Muscle of leg (tissue), 11 donors: ENCODE results near the gene SLC28A1. TPM values are rescaled to one million over a fixed set of nuclear protein-coding genes. Genes with fewer than 3 reads are reported as not detected.
A peak's percentile ranks its signal among the peaks of the same experiment; 100 is the strongest.
"Not testable (repeated sequence)": the region's sequence is repeated elsewhere in the genome, so short reads cannot be mapped to it uniquely, and the experiment has no call there.

Experiments
- DNase-seq: peaks from one replicate; pipeline ENCODE4 v3.0.0; 2013
- H3K27ac ChIP-seq: one replicate; pipeline ENCODE4 v1.5.1; 2013; ENCODE audit warnings: mild to moderate bottlenecking, low read length, control low read depth
- H3K27me3 ChIP-seq: one replicate; pipeline ENCODE4 v1.6.1; 2013; ENCODE audit warnings: low read length; ENCODE audit not compliant: control insufficient read depth, insufficient read depth
- H3K36me3 ChIP-seq: one replicate; pipeline ENCODE4 v1.6.1; 2013; ENCODE audit warnings: low read length; ENCODE audit not compliant: control insufficient read depth, insufficient read depth
- H3K4me1 ChIP-seq: one replicate; pipeline ENCODE4 v1.6.1; 2013; ENCODE audit warnings: low read length; ENCODE audit not compliant: control insufficient read depth, insufficient read depth
- H3K4me3 ChIP-seq: one replicate; pipeline ENCODE4 v1.5.1; 2013; ENCODE audit warnings: low read length, control low read depth
- H3K9me3 ChIP-seq: replicated peaks from 2 replicates; pipeline ENCODE4 v1.6.1; 2013; ENCODE audit warnings: low read depth, low read length; ENCODE audit not compliant: control insufficient read depth
- WGBS: methylation state at CpG from one replicate; pipeline ENCODE4 v1.1.5; 2013; ENCODE audit warnings: missing lambda C conversion rate; ENCODE audit not compliant: insufficient coverage; 5-methylcytosine and 5-hydroxymethylcytosine counted together
- polyA plus RNA-seq, 8 donors: library from polyadenylated mRNA; unstranded; fragments of 120-200 nt; gene quantifications; one replicate each; pipeline versions ENCODE4 v1.2.1 to v1.2.3, GENCODE V29; 2013; ENCODE audit warnings: inconsistent platforms in 1 of 8, low replicate concordance in 1 of 8; ENCODE audit not compliant: insufficient read length in 8 of 8, insufficient read depth in 1 of 8
- total RNA-seq: library from RNA; stranded (reverse); fragments of 120-200 nt; gene quantifications from one replicate; pipeline ENCODE4 v1.2.4, GENCODE V29; 2013

The SLC28A1 gene
- total and polyA plus RNA-seq, 9 donors: 0.25 to 1.5 (median 0.36) TPM

GRCh38 chr15:84845631-84846030 is 38.8 kb upstream of the SLC28A1 start:
- 58% methylated on average over 2 of the region's 7 CpGs for WGBS
- not testable (repeated sequence) for DNase-seq, H3K27ac ChIP-seq

GRCh38 chr15:84846269-84846668 is 38.2 kb upstream of the SLC28A1 start:
- Histone ChIP-seq H3K27ac (no peak overlapping the region), H3K36me3 (peaks cover 20% of the 10 kb centered on the region), H3K4me1 (peaks cover 13% of the 10 kb centered on the region), H3K4me3 (no peak overlapping the region), H3K9me3 (peaks cover 16% of the 10 kb centered on the region), H3K27me3 (no peaks in the 10 kb centered on the region)
- DNase-seq: no peak
- no CpG with 5 or more reads among the region's 1 CpG for WGBS

More at GRCh38 chr15:84845631-84846030, 38.8 kb upstream of the SLC28A1 start:
- H3K27me3 ChIP-seq, H3K4me3 ChIP-seq: not testable (repeated sequence)
- Histone ChIP-seq H3K4me1 (peaks cover 18% of the 10 kb centered on the region), H3K36me3 (peaks cover 22% of the 10 kb centered on the region), H3K9me3 (peaks cover 16% of the 10 kb centered on the region)

DNA sequence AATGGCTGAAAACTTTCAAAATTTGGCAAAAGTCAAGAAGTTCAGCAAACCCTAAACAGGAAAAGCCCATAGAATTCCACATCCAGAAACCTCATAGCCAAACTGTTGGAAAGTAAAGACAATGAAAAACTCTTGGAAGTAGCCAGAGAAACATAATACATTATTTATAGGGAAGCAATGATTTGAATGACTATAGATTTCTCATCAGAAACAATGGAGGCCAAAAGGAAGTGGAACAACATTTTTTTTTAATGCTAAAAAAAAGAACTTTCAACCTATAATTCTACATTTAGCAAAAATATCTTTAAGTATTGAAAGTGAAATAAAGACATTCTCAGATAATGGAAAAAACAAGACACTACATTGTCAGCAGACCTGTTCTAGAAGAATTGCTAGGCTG is 37.1 kb upstream of the SLC28A1 start:
- no peak for DNase-seq
- Histone ChIP-seq H3K9me3 (peaks cover 16% of the 10 kb centered on the region), H3K4me3 (no peak overlapping the region), H3K27me3 (no peaks in the 10 kb centered on the region), H3K4me1 (peaks cover 8% of the 10 kb centered on the region), H3K27ac (no peak overlapping the region), H3K36me3 (peaks cover 18% of the 10 kb centered on the region)

GRCh38 chr15:84852212-84852611 is 32.2 kb upstream of the SLC28A1 start:
- DNase-seq: no peak
- no peak overlapping the region for H3K27ac ChIP-seq
- peaks cover 7% of the 10 kb centered on the region for H3K4me1 ChIP-seq
- H3K4me3 ChIP-seq: no peak overlapping the region
- H3K9me3 ChIP-seq: peaks cover 2% of the 10 kb centered on the region
- WGBS: no CpG with 5 or more reads among the region's 5 CpGs
- no peaks in the 10 kb centered on the region for H3K27me3 ChIP-seq
- peaks cover 26% of the 10 kb centered on the region for H3K36me3 ChIP-seq

GRCh38 chr15:84855136-84855535 is 29.3 kb upstream of the SLC28A1 start:
- peaks cover 7% of the 10 kb centered on the region for H3K4me1 ChIP-seq
- DNase-seq: peak; percentile 56
- peaks cover 56% of the 10 kb centered on the region for H3K36me3 ChIP-seq
- no peak overlapping the region for H3K4me3 ChIP-seq
- H3K27ac ChIP-seq: peak overlapping the region; percentile 17
- no peaks in the 10 kb centered on the region for H3K27me3 ChIP-seq
- WGBS: 57% methylated on average over 5 of the region's 9 CpGs
- no peaks in the 10 kb centered on the region for H3K9me3 ChIP-seq

- no peak for DNase-seq
- H3K27ac ChIP-seq: no peak overlapping the region
- no peaks in the 10 kb centered on the region for H3K27me3 ChIP-seq
- peaks cover 7% of the 10 kb centered on the region for H3K4me1 ChIP-seq
- H3K9me3 ChIP-seq: no peaks in the 10 kb centered on the region
- peaks cover 56% of the 10 kb centered on the region for H3K36me3 ChIP-seq
- H3K4me3 ChIP-seq: no peak overlapping the region
Observed at GRCh38 chr15:84855765-84856164, 28.7 kb upstream of the SLC28A1 start.

GRCh38 chr15:84856731-84857417 is 27.6 kb upstream of the SLC28A1 start:
- H3K36me3 ChIP-seq: peaks cover 56% of the 10 kb centered on the region
- H3K27ac ChIP-seq: no peak overlapping the region
- no peaks in the 10 kb centered on the region for H3K9me3 ChIP-seq
- no peak for DNase-seq
- H3K4me3 ChIP-seq: no peak overlapping the region
- H3K27me3 ChIP-seq: no peaks in the 10 kb centered on the region
- peaks cover 7% of the 10 kb centered on the region for H3K4me1 ChIP-seq
- 82% methylated on average over 7 of the region's 16 CpGs for WGBS

DNA sequence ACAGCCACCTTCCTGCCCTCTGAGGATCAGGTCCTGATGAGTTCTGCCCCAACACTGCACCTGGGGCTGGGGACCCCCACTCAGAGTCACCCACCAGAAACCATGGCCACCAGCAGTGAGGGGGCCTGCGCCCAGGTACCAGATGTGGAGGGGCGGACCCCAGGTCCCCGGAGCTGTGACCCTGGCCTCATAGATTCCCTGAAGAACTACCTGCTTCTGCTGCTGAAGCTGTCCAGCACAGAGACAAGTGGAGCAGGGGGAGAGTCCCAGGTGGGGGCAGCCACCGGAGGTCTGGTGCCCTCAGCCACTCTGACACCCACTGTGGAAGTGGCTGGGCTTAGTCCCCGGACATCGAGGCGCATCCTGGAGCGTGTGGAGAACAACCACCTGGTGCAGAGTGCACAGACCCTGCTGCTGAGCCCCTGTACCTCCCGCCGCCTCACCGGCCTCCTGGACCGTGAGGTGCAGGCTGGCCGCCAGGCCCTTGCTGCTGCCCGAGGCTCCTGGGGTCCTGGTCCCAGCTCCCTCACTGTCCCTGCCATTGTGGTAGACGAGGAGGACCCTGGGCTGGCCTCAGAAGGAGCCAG is 27.0 kb upstream of the SLC28A1 start:
- 95% methylated on average over 14 of the region's 15 CpGs for whole genome bisulfite sequencing
- Histone ChIP-seq H3K27me3 (no peaks in the 10 kb centered on the region), H3K4me3 (no peak overlapping the region), H3K9me3 (no peaks in the 10 kb centered on the region), H3K27ac (no peak overlapping the region), H3K36me3 (peaks cover 60% of the 10 kb centered on the region), H3K4me1 (peaks cover 9% of the 10 kb centered on the region)
- no peak for DNase-seq

DNA sequence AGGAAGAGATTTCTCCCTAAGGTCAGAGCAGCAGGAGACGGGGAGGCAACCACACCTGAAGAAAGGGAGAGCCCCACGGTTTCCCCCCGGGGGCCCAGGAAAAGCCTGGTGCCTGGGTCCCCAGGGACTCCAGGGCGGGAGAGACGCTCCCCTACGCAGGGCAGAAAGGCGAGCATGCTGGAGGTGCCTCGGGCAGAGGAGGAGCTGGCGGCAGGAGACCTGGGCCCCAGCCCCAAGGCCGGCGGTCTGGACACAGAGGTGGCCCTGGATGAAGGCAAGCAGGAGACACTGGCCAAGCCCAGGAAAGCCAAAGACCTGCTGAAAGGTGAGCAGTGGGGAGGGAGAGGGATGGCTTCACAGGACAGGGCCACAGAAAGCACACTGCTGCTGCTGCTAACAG is 26.2 kb upstream of the SLC28A1 start:
- Histone ChIP-seq H3K9me3 (no peaks in the 10 kb centered on the region), H3K4me1 (peaks cover 10% of the 10 kb centered on the region), H3K27me3 (no peaks in the 10 kb centered on the region), H3K4me3 (no peak overlapping the region), H3K27ac (no peak overlapping the region), H3K36me3 (peaks cover 59% of the 10 kb centered on the region)
- DNase-seq: no peak
- WGBS: 90% methylated on average over 11 of the region's 11 CpGs

- no peaks in the 10 kb centered on the region for H3K9me3 ChIP-seq
- H3K36me3 ChIP-seq: peaks cover 66% of the 10 kb centered on the region
- no peak for DNase-seq
- WGBS: 93% methylated on average over 4 of the region's 8 CpGs
- H3K27me3 ChIP-seq: no peaks in the 10 kb centered on the region
- no peak overlapping the region for H3K4me3 ChIP-seq
- peaks cover 18% of the 10 kb centered on the region for H3K4me1 ChIP-seq
- H3K27ac ChIP-seq: no peak overlapping the region
Observed at GRCh38 chr15:84859144-84859543, 25.3 kb upstream of the SLC28A1 start.
